NCI-H460 (cell line): ENCODE measurements around the gene LARP1. TPM values are rescaled to one million over a fixed set of nuclear protein-coding genes. Genes with fewer than 3 reads are reported as not detected.

Experiments used
- small RNA-seq, 2 experiments: library from RNA; depleted of rRNA; stranded (forward); fragments of <200 nt; gene quantifications; one replicate each; pipeline ENCODE3, GENCODE V24; 2014
- total RNA-seq: library from RNA; depleted of rRNA; stranded (reverse); fragments of >200 nt; shearing (Covaris generic); gene quantifications from 2 replicates; pipeline ENCODE4 v1.2.3, GENCODE V29; 2014; rRNA removed

Gene LARP1
- total RNA-seq, 1 experiment from 2014 or later, result 79.8 TPM

Small RNA genes within 50 kb of the gene (small RNA-seq; reads per million reads assigned to genes)
- 0 reads per million in 2 experiments for gene MIR378H
- 0 reads per million in 2 experiments for gene RF00019

Other genes starting within 250 kb of the LARP1 start
- not detected in 2 replicates for gene FAXDC2, start 95.2 kb downstream of the LARP1 start, total RNA-seq
- 67.3 and 81.2 TPM in 2 replicates for gene CNOT8, start 103.2 kb downstream of the LARP1 start, total RNA-seq
- 19.9 and 26.0 TPM in 2 replicates for gene GEMIN5, start 182.8 kb downstream of the LARP1 start, total RNA-seq
- 48.5 and 58.1 TPM in 2 replicates for gene MRPL22, start 185.7 kb downstream of the LARP1 start, total RNA-seq